ENCODE results near the gene FNIP2.

The FNIP2 gene

GRCh38 chr4:158762553-158762952 is 6.3 kb upstream of the FNIP2 start:
- no peak for DNase-seq (ENCODE audit: low spot score)

GRCh38 chr4:158763462-158763861 is 5.4 kb upstream of the FNIP2 start:
- DNase-seq (ENCODE audit: low spot score), result no peak

GRCh38 chr4:158766434-158767044 is 2.3 kb upstream of the FNIP2 start:
- no peak for DNase-seq (ENCODE audit: low spot score)

GRCh38 chr4:158767451-158767850 is 1.4 kb upstream of the FNIP2 start:
- no peak for DNase-seq (ENCODE audit: low spot score)

- peak; percentile 16 for DNase-seq (ENCODE audit: low spot score)
Measured at GRCh38 chr4:158769175-158769921, 522 bp downstream of the FNIP2 start.

GRCh38 chr4:158770671-158771070 is 1.8 kb downstream of the FNIP2 start:
- DNase-seq (ENCODE audit: low spot score), result no peak

GRCh38 chr4:158771776-158772175 is 3.0 kb downstream of the FNIP2 start:
- no peak for DNase-seq (ENCODE audit: low spot score)

- no peak for DNase-seq (ENCODE audit: low spot score)
Measured at GRCh38 chr4:158775091-158775651, 6.3 kb downstream of the FNIP2 start.

GRCh38 chr4:158776106-158776505 is 7.3 kb downstream of the FNIP2 start:
- DNase-seq (ENCODE audit: low spot score), result no peak

GRCh38 chr4:158777423-158778155 is 8.8 kb downstream of the FNIP2 start:
- no peak for DNase-seq (ENCODE audit: low spot score)

- DNase-seq (ENCODE audit: low spot score), result no peak
Measured at GRCh38 chr4:158778156-158778711, 9.4 kb downstream of the FNIP2 start.

- no peak for DNase-seq (ENCODE audit: low spot score)
Measured at GRCh38 chr4:158778712-158779111, 9.9 kb downstream of the FNIP2 start.

GRCh38 chr4:158781963-158782362 is 13.1 kb downstream of the FNIP2 start:
- no peak for DNase-seq (ENCODE audit: low spot score)

GRCh38 chr4:158782551-158783360 is 13.9 kb downstream of the FNIP2 start:
- no peak for DNase-seq (ENCODE audit: low spot score)

- DNase-seq (ENCODE audit: low spot score), result no peak
Measured at GRCh38 chr4:158783785-158784184, 15.0 kb downstream of the FNIP2 start.

- DNase-seq (ENCODE audit: low spot score), result no peak
Measured at GRCh38 chr4:158785718-158786117, 16.9 kb downstream of the FNIP2 start.

- no peak for DNase-seq (ENCODE audit: low spot score)
Measured at GRCh38 chr4:158786121-158786601, 17.3 kb downstream of the FNIP2 start.

- no peak for DNase-seq (ENCODE audit: low spot score)
Measured at GRCh38 chr4:158786955-158787354, 18.1 kb downstream of the FNIP2 start.

- DNase-seq (ENCODE audit: low spot score), result no peak
Measured at GRCh38 chr4:158787709-158788475, 19.1 kb downstream of the FNIP2 start.

- DNase-seq (ENCODE audit: low spot score), result no peak
Measured at GRCh38 chr4:158788516-158788915, 19.7 kb downstream of the FNIP2 start.
